HL-60 (cell line): ENCODE results near the gene CDC7.

Experiments used
- DNase-seq, 2 experiments: peaks; one replicate each; pipeline ENCODE4 v3.0.0-alpha.2; 2010 to 2020; ENCODE audit warnings: low read depth in 1 of 2, low spot score in 1 of 2
- H3K27ac ChIP-seq: fragments of 250-450 bp; sonication (Bioruptor Pico); replicated peaks from 2 replicates; pipeline ENCODE4 v1.5.1; 2020; ENCODE audit warnings: mild to moderate bottlenecking, moderate library complexity
- H3K27me3 ChIP-seq: fragments of 250-450 bp; sonication (Bioruptor Pico); 2 replicates; pipeline ENCODE4 v1.5.1; 2021; ENCODE audit warnings: mild to moderate bottlenecking, moderate library complexity; ENCODE audit not compliant: insufficient read depth, poor library complexity, severe bottlenecking
- H3K4me3 ChIP-seq: replicated peaks from 2 replicates; pipeline ENCODE4 v1.5.1; 2011; ENCODE audit warnings: mild to moderate bottlenecking, control low read depth, low read length; ENCODE audit not compliant: insufficient read depth
- GABPA ChIP-seq: IDR thresholded peaks from 2 replicates; pipeline ENCODE4 v1.6.1; 2012; ENCODE audit warnings: low read depth
- POLR2AphosphoS5 ChIP-seq: IDR thresholded peaks from 2 replicates; pipeline ENCODE4 v1.6.1; 2012; ENCODE audit warnings: low read depth
- SPI1 ChIP-seq: IDR thresholded peaks from 2 replicates; pipeline ENCODE4 v1.6.1; 2012; ENCODE audit warnings: low read depth, mild to moderate bottlenecking, borderline replicate concordance
- TF ChIP-seq, protein P1 (sequence below): IDR thresholded peaks from 2 replicates; pipeline ENCODE4 v1.6.1; 2012; ENCODE audit warnings: low read depth; ENCODE audit not compliant: insufficient replicate concordance
- TF ChIP-seq, protein P2 (sequence below): IDR thresholded peaks from one replicate; pipeline ENCODE4 v1.5.1; 2011; ENCODE audit warnings: low read length, control low read depth, inconsistent platforms; ENCODE audit not compliant: insufficient read depth

CDC7 gene

DNA sequence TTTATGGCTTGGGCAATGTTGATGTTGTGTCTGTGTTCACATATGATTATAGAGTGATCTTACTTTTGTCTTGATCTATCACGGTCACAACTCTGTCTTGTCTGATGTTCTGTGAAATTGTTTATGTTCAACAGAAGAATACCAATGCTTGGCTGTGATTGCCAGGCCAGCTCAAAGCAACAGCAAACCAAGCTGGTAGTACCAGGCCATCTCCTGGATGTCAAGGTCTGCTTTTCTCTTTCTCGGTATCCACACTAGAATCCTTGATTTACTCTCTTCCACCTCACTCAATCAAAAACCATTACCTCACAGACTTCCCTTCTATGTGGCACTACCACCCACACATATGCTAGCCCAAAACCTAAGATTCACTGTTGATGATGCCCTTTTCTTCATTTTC is 1.3 kb upstream of the CDC7 start:
- TF ChIP-seq, protein P1, sequence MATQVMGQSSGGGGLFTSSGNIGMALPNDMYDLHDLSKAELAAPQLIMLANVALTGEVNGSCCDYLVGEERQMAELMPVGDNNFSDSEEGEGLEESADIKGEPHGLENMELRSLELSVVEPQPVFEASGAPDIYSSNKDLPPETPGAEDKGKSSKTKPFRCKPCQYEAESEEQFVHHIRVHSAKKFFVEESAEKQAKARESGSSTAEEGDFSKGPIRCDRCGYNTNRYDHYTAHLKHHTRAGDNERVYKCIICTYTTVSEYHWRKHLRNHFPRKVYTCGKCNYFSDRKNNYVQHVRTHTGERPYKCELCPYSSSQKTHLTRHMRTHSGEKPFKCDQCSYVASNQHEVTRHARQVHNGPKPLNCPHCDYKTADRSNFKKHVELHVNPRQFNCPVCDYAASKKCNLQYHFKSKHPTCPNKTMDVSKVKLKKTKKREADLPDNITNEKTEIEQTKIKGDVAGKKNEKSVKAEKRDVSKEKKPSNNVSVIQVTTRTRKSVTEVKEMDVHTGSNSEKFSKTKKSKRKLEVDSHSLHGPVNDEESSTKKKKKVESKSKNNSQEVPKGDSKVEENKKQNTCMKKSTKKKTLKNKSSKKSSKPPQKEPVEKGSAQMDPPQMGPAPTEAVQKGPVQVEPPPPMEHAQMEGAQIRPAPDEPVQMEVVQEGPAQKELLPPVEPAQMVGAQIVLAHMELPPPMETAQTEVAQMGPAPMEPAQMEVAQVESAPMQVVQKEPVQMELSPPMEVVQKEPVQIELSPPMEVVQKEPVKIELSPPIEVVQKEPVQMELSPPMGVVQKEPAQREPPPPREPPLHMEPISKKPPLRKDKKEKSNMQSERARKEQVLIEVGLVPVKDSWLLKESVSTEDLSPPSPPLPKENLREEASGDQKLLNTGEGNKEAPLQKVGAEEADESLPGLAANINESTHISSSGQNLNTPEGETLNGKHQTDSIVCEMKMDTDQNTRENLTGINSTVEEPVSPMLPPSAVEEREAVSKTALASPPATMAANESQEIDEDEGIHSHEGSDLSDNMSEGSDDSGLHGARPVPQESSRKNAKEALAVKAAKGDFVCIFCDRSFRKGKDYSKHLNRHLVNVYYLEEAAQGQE: no peak
- TF ChIP-seq, protein P2, sequence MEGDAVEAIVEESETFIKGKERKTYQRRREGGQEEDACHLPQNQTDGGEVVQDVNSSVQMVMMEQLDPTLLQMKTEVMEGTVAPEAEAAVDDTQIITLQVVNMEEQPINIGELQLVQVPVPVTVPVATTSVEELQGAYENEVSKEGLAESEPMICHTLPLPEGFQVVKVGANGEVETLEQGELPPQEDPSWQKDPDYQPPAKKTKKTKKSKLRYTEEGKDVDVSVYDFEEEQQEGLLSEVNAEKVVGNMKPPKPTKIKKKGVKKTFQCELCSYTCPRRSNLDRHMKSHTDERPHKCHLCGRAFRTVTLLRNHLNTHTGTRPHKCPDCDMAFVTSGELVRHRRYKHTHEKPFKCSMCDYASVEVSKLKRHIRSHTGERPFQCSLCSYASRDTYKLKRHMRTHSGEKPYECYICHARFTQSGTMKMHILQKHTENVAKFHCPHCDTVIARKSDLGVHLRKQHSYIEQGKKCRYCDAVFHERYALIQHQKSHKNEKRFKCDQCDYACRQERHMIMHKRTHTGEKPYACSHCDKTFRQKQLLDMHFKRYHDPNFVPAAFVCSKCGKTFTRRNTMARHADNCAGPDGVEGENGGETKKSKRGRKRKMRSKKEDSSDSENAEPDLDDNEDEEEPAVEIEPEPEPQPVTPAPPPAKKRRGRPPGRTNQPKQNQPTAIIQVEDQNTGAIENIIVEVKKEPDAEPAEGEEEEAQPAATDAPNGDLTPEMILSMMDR: no peak
- TF ChIP-seq POLR2AphosphoS5 (no peak), GABPA (no peak), SPI1 (no peak)
- no peak overlapping the region for H3K27ac ChIP-seq

DNA sequence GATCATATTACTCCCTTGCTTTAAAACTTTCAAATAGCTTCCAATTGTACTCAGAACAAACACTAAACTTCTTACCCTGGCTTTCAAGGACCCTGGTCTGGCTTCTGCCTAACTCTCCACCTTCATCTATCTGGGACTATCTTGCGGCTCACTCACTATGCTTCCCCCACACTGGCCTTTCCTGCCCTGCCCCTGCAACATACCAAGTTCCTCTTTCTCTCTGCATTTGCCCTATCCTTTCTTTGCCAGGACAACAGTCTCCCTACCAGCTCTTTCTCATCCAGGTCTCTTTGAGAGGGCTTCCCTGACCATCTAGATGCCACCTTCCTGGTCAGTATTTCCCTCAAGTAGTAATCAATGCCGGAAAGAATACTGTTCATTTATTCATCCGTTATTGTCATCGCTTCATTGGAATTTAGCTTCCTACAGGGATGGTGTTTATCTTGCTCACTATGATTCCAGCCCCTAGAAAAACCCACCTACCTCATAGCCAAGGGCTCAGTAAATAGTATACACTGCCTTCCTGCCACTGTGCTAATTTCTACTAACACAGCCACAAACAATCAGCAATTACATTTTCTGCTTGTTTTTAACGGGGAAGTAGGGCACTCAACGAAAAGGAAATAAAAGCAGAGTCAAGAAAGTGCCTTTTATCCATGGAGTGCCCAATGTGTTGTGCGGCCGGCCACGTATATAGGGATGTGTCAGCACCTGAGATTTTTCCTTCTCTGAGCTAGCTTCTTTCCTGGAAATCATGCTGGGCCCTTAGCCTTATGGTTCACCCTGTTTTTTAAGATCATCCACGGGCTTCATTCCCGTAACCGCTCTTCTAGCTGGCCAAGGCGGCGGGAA is 521 bp upstream of the CDC7 start:
- peak; percentile 63; the same call in 1 of the 2 replicates for TF ChIP-seq SPI1
- TF ChIP-seq POLR2AphosphoS5: no peak
- peak; percentile 28 to 81 for DNase-seq
- no peaks in the 10 kb centered on the region for H3K27me3 ChIP-seq
- H3K27ac ChIP-seq: peak overlapping the region; percentile 93
- peak overlapping the region; percentile 71 for H3K4me3 ChIP-seq

More for the DNA sequence above, 1.3 kb upstream of the CDC7 start:
- Histone ChIP-seq H3K4me3 (no peak overlapping the region), H3K27me3 (no peaks in the 10 kb centered on the region)
- no peak for DNase-seq

DNA sequence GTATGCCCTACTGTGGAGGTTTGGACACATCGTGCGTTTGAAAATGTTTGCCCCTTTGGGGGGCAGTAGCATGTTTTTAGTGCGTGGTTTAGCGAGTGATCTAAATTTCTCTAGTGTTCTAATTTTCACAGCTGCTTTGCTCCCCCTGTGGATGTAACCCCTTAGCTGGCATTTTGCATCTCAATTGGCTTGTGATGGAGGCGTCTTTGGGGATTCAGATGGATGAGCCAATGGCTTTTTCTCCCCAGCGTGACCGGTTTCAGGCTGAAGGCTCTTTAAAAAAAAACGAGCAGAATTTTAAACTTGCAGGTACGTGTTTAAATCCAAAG is 836 bp downstream of the CDC7 start:
- H3K4me3 ChIP-seq: peak overlapping the region; percentile 71
- TF ChIP-seq POLR2AphosphoS5: no peak
- TF ChIP-seq GABPA: no peak
- TF ChIP-seq, protein P1: no peak
- TF ChIP-seq, protein P2: no peak
- no peak for TF ChIP-seq SPI1
- DNase-seq: no peak
- H3K27ac ChIP-seq: peak overlapping the region; percentile 93
- H3K27me3 ChIP-seq: no peaks in the 10 kb centered on the region

DNA sequence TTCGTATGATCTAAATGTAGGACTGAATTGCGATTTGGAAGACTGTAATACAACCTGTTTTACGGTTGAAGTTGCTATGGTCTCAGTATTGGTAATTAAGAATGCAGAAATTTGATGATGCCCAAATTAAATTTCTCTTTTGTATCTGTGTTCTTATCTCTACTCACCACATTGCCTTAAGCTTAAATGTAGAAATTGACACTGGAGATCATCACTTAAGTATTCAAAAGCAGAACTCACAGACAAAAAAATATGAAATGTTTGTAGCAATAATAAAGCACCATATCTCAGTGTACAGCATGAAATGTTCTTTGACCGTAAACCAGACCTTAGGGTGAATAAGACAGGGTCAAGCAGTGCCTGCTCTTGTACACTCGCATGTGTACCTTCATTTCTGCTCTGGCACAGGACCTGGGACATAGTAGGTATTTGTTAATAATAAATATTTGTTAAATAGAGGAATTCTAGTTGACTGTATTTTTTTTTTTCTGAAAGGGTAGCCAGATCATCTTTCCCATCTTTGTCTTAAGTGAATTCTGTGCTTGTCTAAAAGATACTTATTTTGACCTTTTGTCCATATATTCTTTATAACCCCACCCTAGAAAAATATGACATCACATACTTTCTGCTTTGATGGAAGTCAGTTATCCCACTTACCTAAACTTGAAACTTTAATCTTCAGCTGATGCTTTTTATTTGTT is 1.5 kb downstream of the CDC7 start:
- H3K4me3 ChIP-seq: peak overlapping the region; percentile 71
- H3K27me3 ChIP-seq: no peaks in the 10 kb centered on the region
- TF ChIP-seq POLR2AphosphoS5 (no peak), GABPA (no peak), SPI1 (no peak)
- TF ChIP-seq, protein P2: no peak
- TF ChIP-seq, protein P1: no peak
- peak overlapping the region; percentile 93 for H3K27ac ChIP-seq
- DNase-seq: no peak
